Progenitor cell of endocrine pancreas (in vitro differentiated cells): ENCODE results near the gene NCF4. TPM values are rescaled to one million over a fixed set of nuclear protein-coding genes. Genes with fewer than 3 reads are reported as not detected.

Experiments
- DNase-seq: peaks from one replicate; pipeline ENCODE4 v3.0.0; 2021; ENCODE audit warnings: low spot score; ENCODE audit not compliant: unreplicated experiment
- H3K27ac Mint-ChIP-seq: 2 replicates; pipeline ENCODE4 v1.8.0; 2021; ENCODE audit warnings: mild to moderate bottlenecking, moderate library complexity, mixed read lengths
- H3K27me3 Mint-ChIP-seq: 2 replicates; pipeline ENCODE4 v1.8.0; 2021; ENCODE audit warnings: mixed read lengths
- H3K36me3 Mint-ChIP-seq: 2 replicates; pipeline ENCODE4 v1.8.0; 2022; ENCODE audit warnings: mixed read lengths; ENCODE audit not compliant: insufficient read depth
- H3K4me1 Mint-ChIP-seq: 2 replicates; pipeline ENCODE4 v1.8.0; 2021; ENCODE audit warnings: low read depth, mixed read lengths
- H3K4me3 Mint-ChIP-seq: 2 replicates; pipeline ENCODE4 v1.8.0; 2021; ENCODE audit warnings: low read depth, mild to moderate bottlenecking, moderate library complexity, mixed read lengths
- H3K9me3 Mint-ChIP-seq: 2 replicates; pipeline ENCODE4 v1.8.0; 2021; ENCODE audit warnings: low read depth, mixed read lengths
- CTCF ChIP-seq: fragments of 200-600 bp; sonication (generic); IDR thresholded peaks from one replicate; pipeline ENCODE4 v1.5.0; 2021; ENCODE audit warnings: antibody characterized with exemption, mild to moderate bottlenecking; ENCODE audit not compliant: unreplicated experiment
- total RNA-seq: library from RNA; stranded (reverse); gene quantifications from 2 replicates; pipeline ENCODE4 v1.2.1, GENCODE V29; 2021

NCF4 gene
- total RNA-seq, 1 donor from 2014 or later: not detected

DNA sequence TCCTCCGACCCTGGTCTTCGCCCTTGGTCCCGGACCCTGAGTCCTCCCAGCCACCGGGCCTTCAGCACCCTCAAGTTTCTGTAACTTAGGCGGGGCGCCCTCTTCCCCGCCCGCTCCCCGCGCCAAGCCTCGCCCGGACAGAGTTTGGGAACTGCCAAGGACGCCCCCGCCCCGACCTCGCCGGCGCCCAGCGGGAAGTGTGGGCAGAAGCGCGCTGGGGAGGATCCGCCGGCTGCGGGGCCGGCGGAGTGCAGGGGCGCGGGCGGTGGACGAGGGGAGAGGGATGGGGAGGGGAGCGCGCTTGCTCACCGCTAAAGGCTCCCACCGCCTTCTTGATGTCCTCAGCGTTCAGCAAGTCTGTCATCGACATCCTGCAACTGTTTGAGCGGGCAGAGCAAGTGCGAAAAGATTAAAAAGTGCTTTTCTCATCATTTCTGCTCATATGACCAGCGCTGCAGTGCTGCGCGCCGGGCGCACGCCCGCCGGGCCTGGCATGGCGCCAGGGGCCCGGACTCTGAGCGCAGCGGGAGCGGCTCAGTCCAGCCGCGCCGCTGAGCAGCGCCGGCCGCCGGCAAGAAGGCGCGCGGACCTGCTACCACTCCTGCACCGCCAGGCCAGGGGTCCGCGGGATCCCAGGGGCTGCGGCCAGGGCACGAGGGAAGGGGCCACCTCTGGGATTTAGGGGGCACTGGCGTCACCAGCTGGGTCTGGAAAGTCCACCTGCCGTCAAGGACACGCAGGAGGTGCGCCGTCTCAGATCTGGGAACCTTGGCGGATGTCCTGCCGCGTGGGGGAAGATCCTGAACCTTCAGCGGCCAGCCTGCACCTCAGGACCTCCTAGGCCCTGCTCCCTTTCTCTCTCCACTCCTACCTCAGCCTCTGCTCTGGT is 43.9 kb upstream of the NCF4 start, which contains the start of gene PVALB:
Gene PVALB (minus strand): TSS at position 400 of the 889 bp plus-strand sequence. CDS start 30 bp downstream, at position 370.
- Mint-ChIP-seq H3K27me3 (peaks cover 90% of the 10 kb centered on the region), H3K36me3 (no peaks in the 10 kb centered on the region), H3K4me3 (no peak within 1 kb of the TSS), H3K4me1 (no peaks in the 10 kb centered on the region), H3K9me3 (no peaks in the 10 kb centered on the region), H3K27ac (no peak within 1 kb of the TSS)
- no peak for DNase-seq
- no peak for TF ChIP-seq CTCF

- no peak for TF ChIP-seq CTCF
- no peak overlapping the region for H3K27ac Mint-ChIP-seq
- H3K36me3 Mint-ChIP-seq: no peaks in the 10 kb centered on the region
- no peak overlapping the region for H3K4me3 Mint-ChIP-seq
- H3K27me3 Mint-ChIP-seq: peaks cover 84% of the 10 kb centered on the region
- H3K9me3 Mint-ChIP-seq: no peaks in the 10 kb centered on the region
- H3K4me1 Mint-ChIP-seq: no peaks in the 10 kb centered on the region
- DNase-seq: no peak
Measured at GRCh38 chr22:36817525-36817848, 43.3 kb upstream of the NCF4 start.

DNA sequence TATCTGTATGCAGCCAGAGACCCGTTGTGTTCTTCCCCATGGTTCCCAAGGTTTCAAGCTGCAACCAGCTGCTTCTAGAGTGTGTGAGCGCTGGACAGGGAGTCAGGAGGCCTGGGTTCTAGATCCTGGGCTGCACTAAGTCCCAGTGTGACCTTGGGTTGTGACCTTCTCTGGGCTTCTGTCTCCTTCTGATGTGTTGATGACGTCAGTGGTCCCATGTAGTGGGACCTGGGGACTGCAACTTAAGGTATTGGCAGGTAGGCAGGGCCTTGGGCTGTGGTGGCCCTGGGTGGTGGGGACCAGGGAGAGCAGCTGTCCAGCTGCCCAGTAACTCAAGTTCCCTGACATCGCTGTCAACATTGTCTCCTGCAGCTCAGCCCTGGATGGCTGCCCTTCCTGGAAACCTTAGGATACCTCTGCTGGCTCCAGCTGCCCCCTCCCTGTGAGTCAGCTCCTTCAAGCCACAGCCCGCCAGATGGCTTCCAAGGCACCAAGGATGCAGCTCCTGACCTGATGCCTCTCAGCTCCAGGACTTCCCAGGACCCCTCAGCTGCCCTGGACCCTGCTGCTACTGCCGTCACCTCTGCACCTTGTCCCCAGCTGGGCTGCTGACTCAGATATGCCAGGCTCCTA is 42.7 kb upstream of the NCF4 start:
- Mint-ChIP-seq H3K4me1 (no peaks in the 10 kb centered on the region), H3K36me3 (no peaks in the 10 kb centered on the region), H3K27me3 (peaks cover 82% of the 10 kb centered on the region), H3K4me3 (no peak overlapping the region), H3K27ac (no peak overlapping the region), H3K9me3 (no peaks in the 10 kb centered on the region)
- TF ChIP-seq CTCF: no peak
- DNase-seq: no peak

GRCh38 chr22:36819112-36819511 is 41.7 kb upstream of the NCF4 start:
- no peak for TF ChIP-seq CTCF
- no peaks in the 10 kb centered on the region for H3K4me1 Mint-ChIP-seq
- no peaks in the 10 kb centered on the region for H3K9me3 Mint-ChIP-seq
- H3K4me3 Mint-ChIP-seq: no peak overlapping the region
- no peaks in the 10 kb centered on the region for H3K36me3 Mint-ChIP-seq
- no peak overlapping the region for H3K27ac Mint-ChIP-seq
- peaks cover 73% of the 10 kb centered on the region for H3K27me3 Mint-ChIP-seq
- no peak for DNase-seq

GRCh38 chr22:36822581-36822980 is 38.2 kb upstream of the NCF4 start:
- TF ChIP-seq CTCF: no peak
- H3K36me3 Mint-ChIP-seq: no peaks in the 10 kb centered on the region
- no peak overlapping the region for H3K27ac Mint-ChIP-seq
- H3K4me1 Mint-ChIP-seq: no peaks in the 10 kb centered on the region
- H3K9me3 Mint-ChIP-seq: no peaks in the 10 kb centered on the region
- no peak for DNase-seq
- peaks cover 52% of the 10 kb centered on the region for H3K27me3 Mint-ChIP-seq
- no peak overlapping the region for H3K4me3 Mint-ChIP-seq
